Ascending aorta (tissue), 2 donors: ENCODE measurements around the gene SMPDL3A. TPM values are rescaled to one million over a fixed set of nuclear protein-coding genes. Genes with fewer than 3 reads are reported as not detected.
"Not testable (repeated sequence)": the region's sequence is repeated elsewhere in the genome, so short reads cannot be mapped to it uniquely, and the experiment has no call there.

ENCODE experiments used
- DNase-seq, 2 donors: peaks; one replicate each; pipeline ENCODE4 v3.0.0-alpha.2; 2019; ENCODE audit warnings: low spot score in 2 of 2
- H3K27ac ChIP-seq, 2 donors: fragments of 200-600 bp; sonication (generic); one replicate each; pipeline ENCODE4 v1.5.1; 2016 to 2017; ENCODE audit warnings: mild to moderate bottlenecking in 1 of 2
- H3K27me3 ChIP-seq: fragments of 200-600 bp; sonication (generic); one replicate; pipeline ENCODE4 v1.5.1; 2017
- H3K36me3 ChIP-seq, 2 donors: fragments of 200-600 bp; sonication (generic); one replicate each; pipeline ENCODE4 v1.5.1; 2016
- H3K4me1 ChIP-seq, 2 donors: fragments of 200-600 bp; sonication (generic); one replicate each; pipeline ENCODE4 v1.5.1; 2016 to 2017; ENCODE audit warnings: mild to moderate bottlenecking in 1 of 2
- H3K4me3 ChIP-seq, 2 donors: fragments of 200-600 bp; sonication (generic); one replicate each; pipeline ENCODE4 v1.5.1; 2016 to 2017; ENCODE audit warnings: mild to moderate bottlenecking in 1 of 2
- H3K9me3 ChIP-seq, 2 donors: fragments of 200-600 bp; sonication (generic); one replicate each; pipeline ENCODE4 v1.5.1; 2016
- CTCF ChIP-seq, 3 experiments: fragments of 200-600 bp in 2 of 3; fragments of 450-650 bp in 1 of 3; sonication (generic) in 2 of 3; IDR thresholded peaks; one replicate each; pipeline ENCODE4 v1.5.1; 2016 to 2019; ENCODE audit warnings: antibody characterized with exemption in 3 of 3, mild to moderate bottlenecking in 1 of 3, moderate library complexity in 1 of 3
- intact Hi-C: fragments of 100-400 bp; cut with DNase I; formaldehyde crosslinking; loops from one replicate; pipeline ENCODE4 v1.15.1; 2023
- total RNA-seq: library from RNA; depleted of rRNA; stranded (reverse); fragments of >200 nt; gene quantifications from one replicate; pipeline ENCODE4 v1.1.0, GENCODE V29; 2016

The SMPDL3A gene
- total RNA-seq, 1 donor from 2014 or later = 2.7 TPM

GRCh38 chr6:122747573-122747972, 41.5 kb upstream of the SMPDL3A start:
- DNase-seq = no peak
- Histone ChIP-seq H3K4me3 (no peak overlapping the region), H3K27ac (no peak overlapping the region), H3K4me1 (no peaks in the 10 kb centered on the region), H3K36me3 (no peaks in the 10 kb centered on the region), H3K27me3 (no peaks in the 10 kb centered on the region), H3K9me3 (no peaks in the 10 kb centered on the region)
- no peak for TF ChIP-seq CTCF (IDR thresholded peaks at IDR 0.05)
- intact Hi-C loops = no loop called here

GRCh38 chr6:122748945-122749344, 40.1 kb upstream of the SMPDL3A start:
- H3K36me3 ChIP-seq, H3K4me1 ChIP-seq, H3K27ac ChIP-seq, intact Hi-C loops, H3K4me3 ChIP-seq, H3K27me3 ChIP-seq, DNase-seq, H3K9me3 ChIP-seq: not testable (repeated sequence)

- H3K9me3 ChIP-seq = no peaks in the 10 kb centered on the region
- no peaks in the 10 kb centered on the region for H3K4me1 ChIP-seq
- TF ChIP-seq CTCF (IDR thresholded peaks at IDR 0.05) = no peak
- H3K27me3 ChIP-seq = no peaks in the 10 kb centered on the region
- no peak overlapping the region for H3K27ac ChIP-seq
- no peaks in the 10 kb centered on the region for H3K36me3 ChIP-seq
- intact Hi-C loops = no loop called here
- H3K4me3 ChIP-seq = no peak overlapping the region
- no peak for DNase-seq
These were observed 39.5 kb upstream of the SMPDL3A start for GRCh38 chr6:122749451-122750050.

- Histone ChIP-seq H3K4me1 (no peaks in the 10 kb centered on the region), H3K4me3 (no peak overlapping the region), H3K9me3 (no peaks in the 10 kb centered on the region), H3K36me3 (no peaks in the 10 kb centered on the region), H3K27me3 (no peaks in the 10 kb centered on the region), H3K27ac (no peak overlapping the region)
- intact Hi-C loops = no loop called here
- DNase-seq = no peak
- TF ChIP-seq CTCF (IDR thresholded peaks at IDR 0.05) = no peak
These were observed 37.7 kb upstream of the SMPDL3A start for GRCh38 chr6:122751326-122751725.

- TF ChIP-seq CTCF (IDR thresholded peaks at IDR 0.05) = no peak
- intact Hi-C loops = no loop called here
- no peak for DNase-seq
- H3K4me3 ChIP-seq = no peak overlapping the region
- H3K9me3 ChIP-seq = no peaks in the 10 kb centered on the region
- no peaks in the 10 kb centered on the region for H3K27me3 ChIP-seq
- H3K4me1 ChIP-seq = no peaks in the 10 kb centered on the region
- H3K27ac ChIP-seq = no peak overlapping the region
- no peaks in the 10 kb centered on the region for H3K36me3 ChIP-seq
These were observed 36.6 kb upstream of the SMPDL3A start for GRCh38 chr6:122752459-122752858.

- intact Hi-C loops = no loop called here
- no peaks in the 10 kb centered on the region for H3K4me1 ChIP-seq
- H3K27ac ChIP-seq = no peak overlapping the region
- H3K9me3 ChIP-seq = no peaks in the 10 kb centered on the region
- TF ChIP-seq CTCF (IDR thresholded peaks at IDR 0.05) = no peak
- H3K27me3 ChIP-seq = no peaks in the 10 kb centered on the region
- peak overlapping the region; percentile 35 to 40 for H3K4me3 ChIP-seq
- DNase-seq = no peak
- H3K36me3 ChIP-seq = no peaks in the 10 kb centered on the region
These were observed 35.9 kb upstream of the SMPDL3A start for GRCh38 chr6:122753000-122753687.
